Right cardiac atrium (tissue), 5 donors: ENCODE data around the gene NRCAM. TPM values are rescaled to one million over a fixed set of nuclear protein-coding genes. Genes with fewer than 3 reads are reported as not detected.

ENCODE experiments used
- ATAC-seq, 2 donors: fragments of 200-7000 bp; cut with Tn5 transposase; one replicate each; pipeline versions ENCODE4 v1.8.0 to v1.9.1; 2020; ENCODE audit warnings: moderate library complexity in 2 of 2, mild to moderate bottlenecking in 1 of 2
- DNase-seq, 3 donors: peaks; one replicate each; pipeline ENCODE4 v3.0.0-alpha.2; 2020
- H3K27ac ChIP-seq: one replicate; pipeline ENCODE4 v1.5.1; 2013; ENCODE audit warnings: mild to moderate bottlenecking, low read length, control low read depth, moderate library complexity
- H3K27me3 ChIP-seq: one replicate; pipeline ENCODE4 v1.6.1; 2013; ENCODE audit not compliant: control insufficient read depth, insufficient read depth
- H3K4me1 ChIP-seq: one replicate; pipeline ENCODE4 v1.6.1; 2013; ENCODE audit warnings: low read length; ENCODE audit not compliant: control insufficient read depth, insufficient read depth
- H3K4me3 ChIP-seq: one replicate; pipeline ENCODE4 v1.5.1; 2013; ENCODE audit warnings: low read length, control low read depth
- H3K9me3 ChIP-seq: one replicate; pipeline ENCODE4 v1.6.1; 2013; ENCODE audit warnings: low read length; ENCODE audit not compliant: control insufficient read depth
- WGBS: extraction: QIAGEN DNeasy Blood & Tissue Kit; methylation state at CpG from one replicate; pipeline ENCODE4 v1.1.7; 2013; 5-methylcytosine and 5-hydroxymethylcytosine counted together
- intact Hi-C, 4 donors: fragments of 100-400 bp; cut with DNase I; formaldehyde crosslinking; loops; one replicate each; pipeline versions ENCODE4 v1.11.0 to v1.14.0; 2022 to 2023
- polyA plus RNA-seq: library from polyadenylated mRNA; stranded (reverse); fragments of 200-250 nt; gene quantifications from one replicate; pipeline ENCODE4 v1.2.3, GENCODE V29; 2013
- total RNA-seq, 4 donors: library from RNA; stranded (reverse); fragmentation: NEBNext Ultra II Directional; extraction: Animal tissue kit (Norgen Biotek cat#: 25700); gene quantifications; one replicate each; pipeline ENCODE4 v1.2.1, GENCODE V29; 2021
- donor health status: healthy with polysubstance abuse.
- donor health status: DM: no; HTN: yes; CAD: no.
- donor health status: DM: no; HTN: no; CAD: no.
- donor health status: DM: no; HTN: yes; CAD: no; lungs with severe emphysema.
- donor health status: DM: yes; HTN: yes; CAD: no.

NRCAM gene
- total and polyA plus RNA-seq, 5 donors, result 0.59 to 1.3 (median 1.1) TPM

GRCh38 chr7:108136191-108136688 is 320.0 kb downstream of the NRCAM start:
- Histone ChIP-seq H3K27ac (no peak overlapping the region), H3K27me3 (no peaks in the 10 kb centered on the region), H3K4me3 (no peak overlapping the region), H3K4me1 (no peaks in the 10 kb centered on the region), H3K9me3 (no peaks in the 10 kb centered on the region)
- intact Hi-C loops, result no loop called here
- DNase-seq, result no peak
- no peak for ATAC-seq
- WGBS, result 74% methylated on average over 4 of the region's 4 CpGs

- no peaks in the 10 kb centered on the region for H3K27me3 ChIP-seq
- no peaks in the 10 kb centered on the region for H3K9me3 ChIP-seq
- WGBS, result 86% methylated on average over 7 of the region's 7 CpGs
- H3K4me3 ChIP-seq, result no peak overlapping the region
- intact Hi-C loops, result no loop called here
- DNase-seq (no peak), ATAC-seq (no peak)
- H3K27ac ChIP-seq, result no peak overlapping the region
- H3K4me1 ChIP-seq, result no peaks in the 10 kb centered on the region
Measured at GRCh38 chr7:108135446-108136190, 320.6 kb downstream of the NRCAM start.

- no peak overlapping the region for H3K27ac ChIP-seq
- intact Hi-C loops, result no loop called here
- 96% methylated on average over 1 of the region's 1 CpG for WGBS
- ATAC-seq, result no peak
- H3K27me3 ChIP-seq, result no peaks in the 10 kb centered on the region
- H3K4me1 ChIP-seq, result no peaks in the 10 kb centered on the region
- H3K9me3 ChIP-seq, result no peaks in the 10 kb centered on the region
- no peak for DNase-seq
- H3K4me3 ChIP-seq, result no peak overlapping the region
Measured at GRCh38 chr7:108134486-108134885, 321.8 kb downstream of the NRCAM start.

- 86% methylated on average over 13 of the region's 13 CpGs for WGBS
- intact Hi-C loops, result no loop called here
- no peaks in the 10 kb centered on the region for H3K4me1 ChIP-seq
- no peak overlapping the region for H3K27ac ChIP-seq
- DNase-seq, result no peak
- no peaks in the 10 kb centered on the region for H3K9me3 ChIP-seq
- H3K4me3 ChIP-seq, result no peak overlapping the region
- no peaks in the 10 kb centered on the region for H3K27me3 ChIP-seq
- ATAC-seq, result no peak
Measured at GRCh38 chr7:108132551-108133265, 323.5 kb downstream of the NRCAM start.

GRCh38 chr7:108130261-108130660 is 326.0 kb downstream of the NRCAM start, which contains the start of gene LAMB4:
Gene LAMB4 (minus strand): TSS chr7:108130361. CDS start chr7:108123164, 7,197 bp downstream.
- H3K4me1 ChIP-seq, result no peaks in the 10 kb centered on the region
- DNase-seq (no peak), ATAC-seq (no peak)
- no peaks in the 10 kb centered on the region for H3K27me3 ChIP-seq
- WGBS, result 91% methylated on average over 3 of the region's 3 CpGs
- intact Hi-C loops, result no loop called here
- H3K27ac ChIP-seq, result no peak within 1 kb of the TSS
- no peak within 1 kb of the TSS for H3K4me3 ChIP-seq
- no peaks in the 10 kb centered on the region for H3K9me3 ChIP-seq

GRCh38 chr7:108129018-108129965 is 326.9 kb downstream of the NRCAM start:
- no peaks in the 10 kb centered on the region for H3K4me1 ChIP-seq
- H3K27ac ChIP-seq, result no peak overlapping the region
- no peak for ATAC-seq
- H3K9me3 ChIP-seq, result no peaks in the 10 kb centered on the region
- no peaks in the 10 kb centered on the region for H3K27me3 ChIP-seq
- H3K4me3 ChIP-seq, result no peak overlapping the region
- intact Hi-C loops, result no loop called here
- no peak for DNase-seq
- 93% methylated on average over 7 of the region's 7 CpGs for WGBS

- intact Hi-C loops, result no loop called here
- WGBS, result 95% methylated on average over 3 of the region's 3 CpGs
- Histone ChIP-seq H3K4me3 (no peak overlapping the region), H3K27me3 (no peaks in the 10 kb centered on the region), H3K9me3 (no peaks in the 10 kb centered on the region), H3K4me1 (no peaks in the 10 kb centered on the region), H3K27ac (no peak overlapping the region)
- ATAC-seq (no peak), DNase-seq (no peak)
Measured at GRCh38 chr7:108128514-108128913, 327.7 kb downstream of the NRCAM start.

GRCh38 chr7:108127461-108127860 is 328.8 kb downstream of the NRCAM start:
- 90% methylated on average over 5 of the region's 5 CpGs for WGBS
- H3K4me3 ChIP-seq, result no peak overlapping the region
- H3K27me3 ChIP-seq, result no peaks in the 10 kb centered on the region
- no peak overlapping the region for H3K27ac ChIP-seq
- DNase-seq (no peak), ATAC-seq (no peak)
- H3K9me3 ChIP-seq, result no peaks in the 10 kb centered on the region
- intact Hi-C loops, result no loop called here
- no peaks in the 10 kb centered on the region for H3K4me1 ChIP-seq

- no peak overlapping the region for H3K4me3 ChIP-seq
- no peak overlapping the region for H3K27ac ChIP-seq
- intact Hi-C loops, result no loop called here
- no peaks in the 10 kb centered on the region for H3K4me1 ChIP-seq
- no peak for DNase-seq
- no peaks in the 10 kb centered on the region for H3K27me3 ChIP-seq
- no peaks in the 10 kb centered on the region for H3K9me3 ChIP-seq
- WGBS, result 94% methylated on average over 3 of the region's 3 CpGs
- peak in 1 of 2 donors; percentile 23 for ATAC-seq
Measured at GRCh38 chr7:108124820-108125219, 331.4 kb downstream of the NRCAM start.

- no peak overlapping the region for H3K27ac ChIP-seq
- H3K4me1 ChIP-seq, result no peaks in the 10 kb centered on the region
- no peak overlapping the region for H3K4me3 ChIP-seq
- ATAC-seq (no peak), DNase-seq (no peak)
- intact Hi-C loops, result no loop called here
- no peaks in the 10 kb centered on the region for H3K9me3 ChIP-seq
- no peaks in the 10 kb centered on the region for H3K27me3 ChIP-seq
Measured at GRCh38 chr7:108122181-108122580, 334.1 kb downstream of the NRCAM start.
